Prostate gland (tissue), 2 donors: ENCODE results near the gene TSHZ2.

Experiments
- POLR2A ChIP-seq: fragments of 450-650 bp; IDR thresholded peaks from one replicate; pipeline ENCODE4 v1.6.1; 2016; ENCODE audit warnings: antibody characterized with exemption, mild to moderate bottlenecking
- POLR2AphosphoS5 ChIP-seq: sonication (generic); formaldehyde crosslinking; IDR thresholded peaks from one replicate; pipeline ENCODE4 v1.6.1; 2017; ENCODE audit warnings: antibody characterized with exemption
- TF ChIP-seq, protein P1 (sequence below), 4 experiments: fragments of 200-600 bp in 2 of 4; fragments of 450-650 bp in 2 of 4; sonication (generic) in 2 of 4; IDR thresholded peaks; 1 replicate in 3 of 4; 2 replicates in 1 of 4; pipeline ENCODE4 v1.5.1; 2016 to 2019; ENCODE audit warnings: antibody characterized with exemption in 4 of 4, mild to moderate bottlenecking in 2 of 4, moderate library complexity in 2 of 4

- no peak for TF ChIP-seq POLR2A
- TF ChIP-seq, protein P1, sequence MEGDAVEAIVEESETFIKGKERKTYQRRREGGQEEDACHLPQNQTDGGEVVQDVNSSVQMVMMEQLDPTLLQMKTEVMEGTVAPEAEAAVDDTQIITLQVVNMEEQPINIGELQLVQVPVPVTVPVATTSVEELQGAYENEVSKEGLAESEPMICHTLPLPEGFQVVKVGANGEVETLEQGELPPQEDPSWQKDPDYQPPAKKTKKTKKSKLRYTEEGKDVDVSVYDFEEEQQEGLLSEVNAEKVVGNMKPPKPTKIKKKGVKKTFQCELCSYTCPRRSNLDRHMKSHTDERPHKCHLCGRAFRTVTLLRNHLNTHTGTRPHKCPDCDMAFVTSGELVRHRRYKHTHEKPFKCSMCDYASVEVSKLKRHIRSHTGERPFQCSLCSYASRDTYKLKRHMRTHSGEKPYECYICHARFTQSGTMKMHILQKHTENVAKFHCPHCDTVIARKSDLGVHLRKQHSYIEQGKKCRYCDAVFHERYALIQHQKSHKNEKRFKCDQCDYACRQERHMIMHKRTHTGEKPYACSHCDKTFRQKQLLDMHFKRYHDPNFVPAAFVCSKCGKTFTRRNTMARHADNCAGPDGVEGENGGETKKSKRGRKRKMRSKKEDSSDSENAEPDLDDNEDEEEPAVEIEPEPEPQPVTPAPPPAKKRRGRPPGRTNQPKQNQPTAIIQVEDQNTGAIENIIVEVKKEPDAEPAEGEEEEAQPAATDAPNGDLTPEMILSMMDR (IDR thresholded peaks at IDR 0.05): no peak
- no peak for TF ChIP-seq POLR2AphosphoS5
Measured at GRCh38 chr20:53406580-53406979, 434.4 kb downstream of the TSHZ2 start.
